ENCODE data around the gene ELP4. TPM values are rescaled to one million over a fixed set of nuclear protein-coding genes. Genes with fewer than 3 reads are reported as not detected.

The ELP4 gene
- total RNA-seq, 1 donor from 2014 or later, result 15.0 TPM

GRCh38 chr11:31617246-31617645 is 107.7 kb downstream of the ELP4 start:
- H3K27ac Mint-ChIP-seq (ENCODE audit: unreplicated experiment), result no peak overlapping the region
- no peak overlapping the region for H3K4me3 Mint-ChIP-seq (ENCODE audit: unreplicated experiment)
- H3K9me3 Mint-ChIP-seq (ENCODE audit: unreplicated experiment), result peaks cover 3% of the 10 kb centered on the region
- no peaks in the 10 kb centered on the region for H3K4me1 Mint-ChIP-seq (ENCODE audit: unreplicated experiment)
- no peaks in the 10 kb centered on the region for H3K27me3 Mint-ChIP-seq (ENCODE audit: unreplicated experiment)
- peaks cover 5% of the 10 kb centered on the region for H3K36me3 Mint-ChIP-seq (ENCODE audit: unreplicated experiment)
- TF ChIP-seq CTCF (IDR thresholded peaks at IDR 0.05), result no peak
- DNase-seq (ENCODE audit: extremely low spot score, unreplicated experiment), result no peak

GRCh38 chr11:31619980-31620379 is 110.4 kb downstream of the ELP4 start:
- no peak overlapping the region for H3K4me3 Mint-ChIP-seq (ENCODE audit: unreplicated experiment)
- DNase-seq (ENCODE audit: extremely low spot score, unreplicated experiment), result no peak
- no peaks in the 10 kb centered on the region for H3K4me1 Mint-ChIP-seq (ENCODE audit: unreplicated experiment)
- H3K36me3 Mint-ChIP-seq (ENCODE audit: unreplicated experiment), result peaks cover 2% of the 10 kb centered on the region
- H3K27me3 Mint-ChIP-seq (ENCODE audit: unreplicated experiment), result no peaks in the 10 kb centered on the region
- H3K9me3 Mint-ChIP-seq (ENCODE audit: unreplicated experiment), result peaks cover 3% of the 10 kb centered on the region
- H3K27ac Mint-ChIP-seq (ENCODE audit: unreplicated experiment), result no peak overlapping the region
- TF ChIP-seq CTCF (IDR thresholded peaks at IDR 0.05), result no peak

- Mint-ChIP-seq H3K27me3 (ENCODE audit: unreplicated experiment) (no peaks in the 10 kb centered on the region), H3K4me3 (ENCODE audit: unreplicated experiment) (no peak overlapping the region), H3K27ac (ENCODE audit: unreplicated experiment) (no peak overlapping the region), H3K4me1 (ENCODE audit: unreplicated experiment) (no peaks in the 10 kb centered on the region), H3K9me3 (ENCODE audit: unreplicated experiment) (peaks cover 3% of the 10 kb centered on the region), H3K36me3 (ENCODE audit: unreplicated experiment) (peaks cover 2% of the 10 kb centered on the region)
- no peak for DNase-seq (ENCODE audit: extremely low spot score, unreplicated experiment)
- TF ChIP-seq CTCF (IDR thresholded peaks at IDR 0.05), result no peak
Observed at GRCh38 chr11:31620434-31620833, 110.9 kb downstream of the ELP4 start.

GRCh38 chr11:31625868-31626267 is 116.3 kb downstream of the ELP4 start:
- H3K4me3 Mint-ChIP-seq (ENCODE audit: unreplicated experiment), result no peak overlapping the region

GRCh38 chr11:31628111-31628510 is 118.5 kb downstream of the ELP4 start:
- no peaks in the 10 kb centered on the region for H3K27me3 Mint-ChIP-seq (ENCODE audit: unreplicated experiment)

More at GRCh38 chr11:31625868-31626267, 116.3 kb downstream of the ELP4 start:
- Mint-ChIP-seq H3K27ac (ENCODE audit: unreplicated experiment) (no peak overlapping the region), H3K27me3 (ENCODE audit: unreplicated experiment) (no peaks in the 10 kb centered on the region), H3K4me1 (ENCODE audit: unreplicated experiment) (no peaks in the 10 kb centered on the region), H3K9me3 (ENCODE audit: unreplicated experiment) (no peaks in the 10 kb centered on the region), H3K36me3 (ENCODE audit: unreplicated experiment) (no peaks in the 10 kb centered on the region)
- TF ChIP-seq CTCF (IDR thresholded peaks at IDR 0.05), result no peak
- DNase-seq (ENCODE audit: extremely low spot score, unreplicated experiment), result no peak

More at GRCh38 chr11:31628111-31628510, 118.5 kb downstream of the ELP4 start:
- Mint-ChIP-seq H3K4me1 (ENCODE audit: unreplicated experiment) (no peaks in the 10 kb centered on the region), H3K4me3 (ENCODE audit: unreplicated experiment) (no peak overlapping the region), H3K9me3 (ENCODE audit: unreplicated experiment) (no peaks in the 10 kb centered on the region), H3K27ac (ENCODE audit: unreplicated experiment) (no peak overlapping the region), H3K36me3 (ENCODE audit: unreplicated experiment) (peaks cover 3% of the 10 kb centered on the region)
- DNase-seq (ENCODE audit: extremely low spot score, unreplicated experiment), result no peak
- no peak for TF ChIP-seq CTCF (IDR thresholded peaks at IDR 0.05)

Measured in osteocyte (in vitro differentiated cells).